ENCODE measurements around the gene TEX13D.

The TEX13D gene

DNA sequence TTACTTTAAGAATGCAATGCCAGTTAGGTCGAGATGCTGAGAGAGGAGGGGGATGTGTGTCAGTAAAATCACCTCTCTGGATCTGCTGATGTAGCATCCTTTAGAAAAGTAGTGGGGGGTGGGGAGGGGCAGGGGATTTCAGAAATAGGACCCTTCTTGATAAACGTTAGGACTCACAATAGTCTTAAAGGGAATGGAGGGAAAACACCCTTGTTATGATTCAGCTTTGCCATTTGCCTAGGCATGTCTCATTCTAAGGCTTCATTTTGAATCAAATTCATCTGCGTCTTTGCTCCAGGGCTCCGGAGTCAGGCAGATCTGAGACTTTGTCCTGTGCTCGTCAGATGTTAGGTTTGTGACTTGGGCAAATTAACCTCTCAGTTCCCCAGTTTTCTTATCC lies 14.8 kb downstream of the TEX13D start:
- in situ Hi-C loops (cut with MboI; ENCODE audit: low sequenced_read_pairs) = no loop called here

DNA sequence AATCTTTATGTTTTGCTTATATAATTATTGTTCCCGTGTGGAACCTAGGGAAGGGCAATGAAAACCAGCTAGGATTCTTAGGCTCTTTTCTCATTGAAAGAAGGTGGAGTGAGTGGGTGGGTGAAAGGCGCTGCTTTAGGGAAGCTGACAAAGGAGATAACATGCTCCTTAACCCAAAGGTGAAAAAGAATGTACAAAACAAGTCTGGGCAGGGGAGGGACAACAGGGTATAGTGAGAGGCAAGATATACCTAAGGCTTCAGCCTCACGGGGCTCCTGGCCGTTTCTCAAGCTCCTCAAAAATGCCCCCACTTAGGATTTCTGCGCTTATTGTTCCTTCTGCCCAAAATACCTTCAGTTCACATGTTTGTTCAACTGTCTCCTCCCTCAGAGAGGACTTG lies 15.7 kb downstream of the TEX13D start:
- in situ Hi-C loops (cut with MboI; ENCODE audit: low sequenced_read_pairs) = no loop called here

DNA sequence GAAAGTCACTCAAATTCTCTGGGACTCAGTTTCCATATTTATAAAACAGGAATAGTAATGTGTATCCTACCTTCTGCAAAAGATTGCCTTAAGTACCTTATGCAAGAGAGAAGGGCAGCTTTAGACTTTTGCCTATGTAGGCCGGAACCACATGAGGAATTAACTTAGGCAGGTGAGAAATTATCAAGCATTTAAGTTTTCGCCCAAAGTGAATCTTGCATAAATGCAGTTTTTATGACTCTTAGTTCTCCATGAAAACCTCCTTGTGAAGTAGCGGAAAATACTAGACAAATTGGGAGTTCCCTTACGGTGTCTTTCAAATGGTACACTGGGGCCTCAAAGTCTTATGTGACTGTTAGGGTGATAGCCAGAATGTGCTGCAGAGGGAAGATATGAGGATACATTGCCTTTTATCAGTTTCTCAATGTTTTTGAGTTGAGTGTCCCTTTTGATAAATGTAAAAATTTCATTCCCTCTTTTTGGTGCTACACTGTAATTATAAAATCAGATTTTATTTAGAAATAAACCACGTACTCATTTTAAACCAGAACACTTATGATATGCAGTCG lies 16.5 kb downstream of the TEX13D start:
- in situ Hi-C loops (cut with MboI; ENCODE audit: low sequenced_read_pairs) = no loop called here

DNA sequence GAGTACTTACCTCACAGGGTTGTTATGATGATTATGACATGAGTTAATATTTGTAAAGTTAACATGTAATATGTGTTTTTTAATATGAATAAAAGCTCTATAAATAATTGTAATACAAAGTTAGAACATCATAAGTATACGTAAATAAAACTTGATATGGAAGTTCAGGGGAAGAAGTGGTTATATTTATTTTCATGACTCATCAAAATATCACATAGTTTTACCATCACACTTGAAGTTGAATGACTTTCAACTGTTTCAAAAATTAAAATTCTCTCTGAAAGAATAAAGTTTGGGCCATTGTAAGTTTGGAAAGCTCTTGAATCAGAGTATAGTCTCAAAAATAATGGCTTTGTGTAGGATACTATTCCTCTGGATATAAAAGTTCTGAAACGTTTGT lies 22.2 kb downstream of the TEX13D start:
- in situ Hi-C loops (cut with MboI; ENCODE audit: low sequenced_read_pairs) = no loop called here

DNA sequence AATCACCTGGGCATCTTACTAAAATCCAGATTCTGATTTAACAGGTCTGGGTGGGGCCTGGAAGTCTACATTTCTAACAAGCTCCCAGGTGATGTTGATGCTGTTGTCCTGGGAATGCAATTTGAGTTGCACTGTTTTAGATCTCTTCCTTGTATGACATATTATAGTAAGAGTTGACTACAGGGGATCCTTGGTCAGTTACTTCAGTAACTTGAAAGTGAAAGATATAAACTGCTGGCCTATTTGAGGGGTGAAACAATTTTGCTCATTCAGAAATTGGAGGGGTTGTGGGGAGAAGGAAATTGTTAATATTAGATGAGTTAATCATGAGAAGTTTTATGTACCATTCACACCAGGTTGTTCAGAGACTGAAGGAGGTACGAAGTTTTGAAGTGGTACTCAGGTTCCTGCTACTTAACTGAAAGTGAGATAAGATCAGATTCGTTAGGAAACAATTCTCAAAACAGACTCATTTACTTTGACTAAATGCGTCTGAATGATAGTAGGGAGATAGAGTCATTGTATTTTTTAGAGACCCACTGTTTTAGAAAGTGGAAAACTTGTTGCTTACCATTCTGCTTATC lies 26.4 kb downstream of the TEX13D start:
- in situ Hi-C loops (cut with MboI; ENCODE audit: low sequenced_read_pairs) = no loop called here

DNA sequence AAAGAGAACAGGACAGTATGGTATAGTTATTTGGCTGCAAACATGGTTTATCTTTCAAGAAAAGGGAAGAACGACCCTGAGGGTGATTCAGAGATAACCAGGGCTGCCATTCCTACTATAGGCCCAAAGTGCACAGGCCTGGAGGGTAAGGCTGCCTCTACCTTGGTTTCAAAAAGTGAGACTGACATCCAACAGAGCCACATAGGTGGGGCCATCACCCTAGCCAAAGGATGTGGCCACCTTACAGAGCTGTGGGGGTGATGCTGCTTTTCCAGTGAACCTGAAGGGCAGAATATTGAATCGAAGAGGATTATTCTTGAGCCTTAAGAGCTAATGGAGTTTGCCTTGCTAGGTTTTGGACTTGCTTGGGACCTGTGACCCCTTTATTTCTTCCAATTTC lies 29.6 kb downstream of the TEX13D start:
- in situ Hi-C loops (cut with MboI; ENCODE audit: low sequenced_read_pairs) = no loop called here

DNA sequence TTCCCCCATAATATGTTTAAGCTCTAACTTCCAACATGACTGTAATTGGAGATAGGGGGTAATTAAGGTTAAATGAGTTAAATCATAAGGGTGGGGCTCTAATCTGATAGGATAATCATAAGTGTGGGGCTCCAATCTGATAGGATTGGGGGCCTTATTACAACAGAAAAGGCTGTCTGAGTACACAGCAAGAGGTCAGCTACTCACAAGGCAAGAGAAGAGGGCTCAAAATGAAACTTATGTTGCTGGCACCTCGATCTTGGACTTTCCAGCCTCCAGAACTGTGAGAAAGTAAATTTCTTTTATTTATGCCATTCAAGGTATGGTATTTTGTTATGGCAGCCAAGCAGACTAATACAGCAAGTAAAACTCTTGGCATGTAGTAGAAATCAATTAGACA lies 30.3 kb downstream of the TEX13D start:
- in situ Hi-C loops (cut with MboI; ENCODE audit: low sequenced_read_pairs) = no loop called here

DNA sequence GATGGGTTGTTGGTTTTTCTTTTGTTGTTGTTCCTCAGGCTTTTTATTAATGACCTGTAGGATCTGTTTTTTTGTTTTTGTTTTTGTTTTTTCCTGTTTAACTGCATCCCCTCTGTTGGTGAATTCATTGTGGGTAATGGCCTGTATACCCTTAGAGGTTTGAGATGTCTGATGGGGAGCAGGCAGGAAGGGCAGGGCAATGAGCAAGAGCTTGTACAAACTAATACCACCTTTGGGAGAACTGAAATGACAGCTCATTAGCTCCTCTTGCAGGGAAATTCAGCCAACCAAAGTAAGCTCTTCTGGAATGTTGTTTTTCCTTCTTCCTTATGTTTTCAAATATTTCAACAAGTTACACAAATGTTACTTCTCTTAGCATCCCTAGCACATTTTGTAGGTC lies 37.3 kb downstream of the TEX13D start:
- in situ Hi-C loops (cut with MboI; ENCODE audit: low sequenced_read_pairs) = no loop called here

DNA sequence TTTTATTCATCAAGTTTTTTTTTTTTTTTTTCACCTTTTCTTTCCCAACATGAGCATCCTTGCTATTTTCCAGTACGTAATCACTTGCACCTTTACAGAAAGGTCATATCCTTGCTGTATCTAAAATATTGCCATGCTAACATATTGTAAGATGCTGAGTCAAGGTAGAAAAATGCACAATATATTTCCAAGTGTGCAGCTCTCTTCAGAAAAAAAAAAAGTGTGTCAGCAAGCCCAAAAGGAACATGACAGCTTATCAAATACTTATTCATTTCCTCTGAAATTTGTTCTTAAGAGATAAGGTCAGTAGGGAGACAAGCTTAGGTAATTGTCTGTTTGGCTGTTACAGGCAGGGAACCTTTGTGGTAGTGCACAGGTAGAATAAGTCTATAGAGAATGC lies 40.9 kb downstream of the TEX13D start:
- in situ Hi-C loops (cut with MboI; ENCODE audit: low sequenced_read_pairs) = no loop called here

DNA sequence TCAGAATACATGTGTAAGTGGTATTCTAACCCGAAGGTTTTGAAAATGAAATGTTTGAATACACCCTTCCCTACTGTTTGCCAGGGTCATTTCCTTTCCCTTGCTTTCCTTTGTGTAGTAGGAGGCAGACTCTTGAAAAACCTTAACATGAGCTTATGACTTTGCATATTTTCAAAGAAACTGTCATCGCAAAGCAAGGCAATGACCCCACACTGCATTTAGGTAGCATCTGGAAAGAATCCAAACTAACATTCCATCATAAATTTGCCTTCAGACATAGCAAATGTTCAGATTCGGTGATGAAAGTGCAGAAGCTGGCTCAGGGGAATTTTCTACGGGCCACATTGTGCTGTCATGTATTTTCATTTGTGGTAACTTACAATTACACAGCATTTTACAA lies 46.2 kb downstream of the TEX13D start:
- in situ Hi-C loops (cut with MboI; ENCODE audit: low sequenced_read_pairs) = no loop called here

DNA sequence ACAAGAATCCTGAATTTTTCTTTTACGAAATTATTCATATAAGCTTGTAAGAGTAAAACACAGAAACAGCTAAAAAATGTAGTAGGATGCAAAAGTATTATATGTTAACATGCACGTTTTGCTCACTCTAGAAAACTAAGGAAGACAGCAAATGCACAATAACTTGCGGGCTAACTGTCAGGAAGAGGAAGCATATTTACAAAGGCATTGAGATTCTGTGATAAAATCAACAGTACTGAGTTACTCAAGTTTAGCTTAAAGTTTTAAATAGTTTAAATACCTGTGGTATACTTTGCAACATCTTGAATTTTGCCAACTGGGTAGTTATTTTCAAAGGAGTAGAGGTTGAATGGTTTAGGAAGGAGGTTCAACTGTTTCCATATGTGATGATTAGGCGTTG lies 50.9 kb downstream of the TEX13D start:
- in situ Hi-C loops (cut with MboI; ENCODE audit: low sequenced_read_pairs) = no loop called here

DNA sequence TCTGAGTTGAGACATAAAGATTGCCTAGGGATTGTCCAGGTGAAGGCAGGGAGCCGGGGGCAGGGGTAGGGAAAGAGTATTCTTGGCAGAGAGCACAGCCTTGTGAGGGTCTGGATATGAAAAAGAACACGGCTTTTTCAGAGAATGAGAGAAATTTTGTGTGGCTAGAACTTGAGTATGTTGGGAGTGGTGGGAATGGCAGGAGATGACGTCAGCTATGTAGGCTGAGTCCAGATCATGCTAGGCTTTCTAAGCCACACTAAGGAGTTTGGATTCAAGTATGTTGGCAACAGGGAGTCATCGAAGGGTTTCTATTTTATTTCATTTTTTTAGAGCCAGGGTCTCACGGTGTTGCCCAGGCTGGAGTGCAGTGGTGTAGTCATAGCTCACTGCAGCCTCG lies 53.9 kb downstream of the TEX13D start:
- in situ Hi-C loops (cut with MboI; ENCODE audit: low sequenced_read_pairs) = no loop called here
